SJSA1 (cell line): ENCODE data around the gene S100A1. TPM values are rescaled to one million over a fixed set of nuclear protein-coding genes. Genes with fewer than 3 reads are reported as not detected.

Experiments used
- DNase-seq, 2 experiments: peaks; one replicate each; pipeline ENCODE4 v3.0.0-alpha.2; 2015 to 2020; ENCODE audit warnings: low spot score in 2 of 2, low read depth in 1 of 2
- H3K27ac ChIP-seq: fragments of 250-450 bp; sonication (Bioruptor Pico); 2 replicates; pipeline ENCODE4 v1.5.1; 2020; ENCODE audit warnings: mild to moderate bottlenecking, moderate library complexity
- H3K27me3 ChIP-seq: fragments of 250-450 bp; sonication (Bioruptor Pico); replicated peaks from 2 replicates; pipeline ENCODE4 v1.5.1; 2020; ENCODE audit warnings: mild to moderate bottlenecking, moderate library complexity
- H3K36me3 ChIP-seq: fragments of 250-450 bp; sonication (Bioruptor Pico); 2 replicates; pipeline ENCODE4 v1.5.1; 2020; ENCODE audit warnings: mild to moderate bottlenecking
- H3K4me1 ChIP-seq: fragments of 250-450 bp; sonication (Bioruptor Pico); replicated peaks from 2 replicates; pipeline ENCODE4 v1.6.1; 2021; ENCODE audit warnings: mild to moderate bottlenecking
- H3K4me3 ChIP-seq: fragments of 250-450 bp; sonication (Bioruptor Pico); 2 replicates; pipeline ENCODE4 v1.5.1; 2020; ENCODE audit warnings: mild to moderate bottlenecking
- H3K9me3 ChIP-seq: fragments of 250-450 bp; sonication (Bioruptor Pico); replicated peaks from 2 replicates; pipeline ENCODE4 v1.5.1; 2020; ENCODE audit warnings: mild to moderate bottlenecking
- total RNA-seq: library from RNA; depleted of rRNA; stranded (reverse); fragments of >200 nt; shearing (Covaris generic); gene quantifications from 2 replicates; pipeline ENCODE4 v1.2.3, GENCODE V29; 2014

The S100A1 gene
- total RNA-seq, 1 experiment from 2014 or later, result 0.32 TPM

GRCh38 chr1:153643816-153644215, 15.6 kb downstream of the S100A1 start:
- no peaks in the 10 kb centered on the region for H3K4me1 ChIP-seq
- no peaks in the 10 kb centered on the region for H3K27me3 ChIP-seq
- no peak overlapping the region for H3K27ac ChIP-seq
- DNase-seq, result no peak
- H3K4me3 ChIP-seq, result no peak overlapping the region
- no peaks in the 10 kb centered on the region for H3K9me3 ChIP-seq
- peaks cover 88% of the 10 kb centered on the region for H3K36me3 ChIP-seq

- no peaks in the 10 kb centered on the region for H3K4me1 ChIP-seq
- no peaks in the 10 kb centered on the region for H3K27me3 ChIP-seq
- no peaks in the 10 kb centered on the region for H3K9me3 ChIP-seq
- peaks cover 58% of the 10 kb centered on the region for H3K36me3 ChIP-seq
- no peak overlapping the region for H3K27ac ChIP-seq
- H3K4me3 ChIP-seq, result no peak overlapping the region
- DNase-seq, result no peak
Observed at GRCh38 chr1:153646672-153647345, 18.6 kb downstream of the S100A1 start.

GRCh38 chr1:153647346-153647714, 19.1 kb downstream of the S100A1 start:
- Histone ChIP-seq H3K4me3 (no peak overlapping the region), H3K36me3 (peaks cover 53% of the 10 kb centered on the region), H3K4me1 (no peaks in the 10 kb centered on the region), H3K27ac (no peak overlapping the region), H3K9me3 (no peaks in the 10 kb centered on the region), H3K27me3 (no peaks in the 10 kb centered on the region)
- DNase-seq, result no peak

- H3K4me3 ChIP-seq, result no peak overlapping the region
- H3K27ac ChIP-seq, result no peak overlapping the region
- no peak for DNase-seq
- H3K9me3 ChIP-seq, result no peaks in the 10 kb centered on the region
- H3K4me1 ChIP-seq, result no peaks in the 10 kb centered on the region
- H3K36me3 ChIP-seq, result peaks cover 45% of the 10 kb centered on the region
- no peaks in the 10 kb centered on the region for H3K27me3 ChIP-seq
Observed at GRCh38 chr1:153648000-153648643, 19.9 kb downstream of the S100A1 start.

- Histone ChIP-seq H3K4me1 (no peaks in the 10 kb centered on the region), H3K27ac (no peak overlapping the region), H3K9me3 (no peaks in the 10 kb centered on the region), H3K36me3 (peaks cover 33% of the 10 kb centered on the region), H3K4me3 (no peak overlapping the region), H3K27me3 (no peaks in the 10 kb centered on the region)
- no peak for DNase-seq
Observed at GRCh38 chr1:153649137-153649862, 21.1 kb downstream of the S100A1 start.

GRCh38 chr1:153649863-153650235, 21.6 kb downstream of the S100A1 start:
- no peak for DNase-seq
- Histone ChIP-seq H3K4me1 (no peaks in the 10 kb centered on the region), H3K9me3 (no peaks in the 10 kb centered on the region)

DNA sequence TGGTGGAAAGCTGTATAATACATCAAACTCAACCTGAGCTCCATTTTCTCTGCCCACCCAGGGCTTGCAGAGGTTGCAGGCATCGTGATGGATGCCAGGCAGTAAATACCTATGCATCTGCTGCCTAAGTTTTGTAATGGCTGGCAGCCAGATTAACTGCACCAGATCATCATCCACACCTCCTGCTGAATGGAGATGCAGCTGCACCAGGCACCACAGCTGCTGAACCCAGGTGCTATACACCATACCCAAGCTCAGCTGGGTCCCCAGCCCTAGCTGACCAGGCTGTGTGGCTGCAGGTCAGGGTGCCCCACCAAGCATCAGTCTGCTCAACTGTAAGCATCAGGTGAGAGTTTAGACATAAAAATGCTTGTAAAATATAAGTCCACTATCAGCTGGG, 23.5 kb downstream of the S100A1 start:
- Histone ChIP-seq H3K36me3 (peaks cover 8% of the 10 kb centered on the region), H3K27ac (no peak overlapping the region), H3K9me3 (no peaks in the 10 kb centered on the region), H3K4me3 (no peak overlapping the region), H3K27me3 (no peaks in the 10 kb centered on the region), H3K4me1 (no peaks in the 10 kb centered on the region)
- DNase-seq, result no peak

More at GRCh38 chr1:153649863-153650235, 21.6 kb downstream of the S100A1 start:
- no peak overlapping the region for H3K4me3 ChIP-seq
- H3K36me3 ChIP-seq, result peaks cover 28% of the 10 kb centered on the region
- no peaks in the 10 kb centered on the region for H3K27me3 ChIP-seq
- H3K27ac ChIP-seq, result no peak overlapping the region

- DNase-seq, result no peak
Observed at GRCh38 chr1:153652805-153653500, 24.7 kb downstream of the S100A1 start.

GRCh38 chr1:153655333-153655732, 27.1 kb downstream of the S100A1 start:
- Histone ChIP-seq H3K27me3 (no peaks in the 10 kb centered on the region), H3K36me3 (peaks cover 12% of the 10 kb centered on the region; the same call in 1 of the 2 replicates), H3K27ac (no peak overlapping the region), H3K4me3 (no peak overlapping the region), H3K9me3 (no peaks in the 10 kb centered on the region), H3K4me1 (peaks cover 9% of the 10 kb centered on the region; the same call in 1 of the 2 replicates)
- DNase-seq, result no peak

More at GRCh38 chr1:153652805-153653500, 24.7 kb downstream of the S100A1 start:
- Histone ChIP-seq H3K36me3 (no peaks in the 10 kb centered on the region; the same call in 1 of the 2 replicates), H3K4me3 (no peak overlapping the region), H3K27me3 (no peaks in the 10 kb centered on the region), H3K9me3 (no peaks in the 10 kb centered on the region), H3K4me1 (no peaks in the 10 kb centered on the region), H3K27ac (no peak overlapping the region)

- peaks cover 9% of the 10 kb centered on the region; the same call in 1 of the 2 replicates for H3K4me1 ChIP-seq
- H3K27me3 ChIP-seq, result no peaks in the 10 kb centered on the region
- H3K36me3 ChIP-seq, result peaks cover 42% of the 10 kb centered on the region
- DNase-seq, result peak; percentile 89 to 91
- H3K27ac ChIP-seq, result no peak within 1 kb of the TSS; the same call in 1 of the 2 replicates
- H3K9me3 ChIP-seq, result no peaks in the 10 kb centered on the region
- H3K4me3 ChIP-seq, result peak within 1 kb of the TSS; percentile 79
Observed at GRCh38 chr1:153658400-153659174, 30.4 kb downstream of the S100A1 start, which contains the start of gene SNAPIN. Gene SNAPIN (plus strand): TSS chr1:153658703. CDS start chr1:153658744, 41 bp downstream.

- peak overlapping the region; percentile 79 for H3K4me3 ChIP-seq
- no peaks in the 10 kb centered on the region for H3K27me3 ChIP-seq
- peaks cover 47% of the 10 kb centered on the region for H3K36me3 ChIP-seq
- H3K27ac ChIP-seq, result no peak overlapping the region
- no peak for DNase-seq
- no peaks in the 10 kb centered on the region for H3K9me3 ChIP-seq
- H3K4me1 ChIP-seq, result peaks cover 9% of the 10 kb centered on the region
Observed at GRCh38 chr1:153659175-153659534, 30.9 kb downstream of the S100A1 start.

GRCh38 chr1:153659656-153660055, 31.4 kb downstream of the S100A1 start:
- Histone ChIP-seq H3K27me3 (no peaks in the 10 kb centered on the region), H3K36me3 (peaks cover 52% of the 10 kb centered on the region), H3K4me1 (peaks cover 9% of the 10 kb centered on the region), H3K27ac (no peak overlapping the region), H3K9me3 (no peaks in the 10 kb centered on the region), H3K4me3 (peak overlapping the region; percentile 79; the same call in 1 of the 2 replicates)
- DNase-seq, result no peak
